ENCODE measurements around the gene RPRD2. TPM values are rescaled to one million over a fixed set of nuclear protein-coding genes. Genes with fewer than 3 reads are reported as not detected.

RPRD2 gene
- total RNA-seq, 1 experiment from 2014 or later: 26.7 TPM

- TF ChIP-seq ZFX (IDR thresholded peaks at IDR 0.05) (no peak), RAD21 (IDR thresholded peaks at IDR 0.05; ENCODE audit: low read depth) (no peak)
These were observed 43.4 kb downstream of the RPRD2 start (continued) for GRCh38 chr1:150407330-150407729.

- no peaks in the 10 kb centered on the region for H3K36me3 ChIP-seq (ENCODE audit: control insufficient read depth in 1 of 2, insufficient read depth in 2 of 2, low read length in 2 of 2)
- peaks cover 80% of the 10 kb centered on the region for H3K79me2 ChIP-seq (ENCODE audit: insufficient read depth, low read length)
- H3K4me1 ChIP-seq (ENCODE audit: control insufficient read depth in 1 of 2, insufficient read depth in 2 of 2, low read length in 2 of 2): peaks cover 11 to 31% of the 10 kb centered on the region in 2 experiments
- no peaks in the 10 kb centered on the region for H4K20me1 ChIP-seq (ENCODE audit: insufficient read depth)
- H3K9me3 ChIP-seq (ENCODE audit: control insufficient read depth in 1 of 2, insufficient read depth in 1 of 2, low read depth in 1 of 2, low read length in 2 of 2): no peaks in the 10 kb centered on the region
- ChIA-PET CTCF (no interaction called here), POLR2A (no interaction called here), RAD21 (ENCODE audit: low non-redundant PET in 1 of 2, low total read pairs in 2 of 2, uncharacterized antibody in 2 of 2, unreplicated experiment in 2 of 2) (no interaction called here)
- no peak overlapping the region for H3K9ac ChIP-seq (ENCODE audit: low read length)
- no peak for TF ChIP-seq EZH2 (IDR thresholded peaks at IDR 0.05)
- TF ChIP-seq ZBTB33 (IDR thresholded peaks at IDR 0.05; ENCODE audit: extremely low read depth, insufficient replicate concordance, low read length): no peak
- TF ChIP-seq CEBPB (IDR thresholded peaks at IDR 0.05; ENCODE audit: low read depth): no peak
- no peak for TF ChIP-seq FOSL1 (IDR thresholded peaks at IDR 0.05; ENCODE audit: low read depth)
- TF ChIP-seq MAX (IDR thresholded peaks at IDR 0.05): no peak
- TF ChIP-seq POLR2A (IDR thresholded peaks at IDR 0.05; ENCODE audit: borderline replicate concordance, extremely low read depth, insufficient read depth, insufficient read length): no peak
- H3K4me2 ChIP-seq (ENCODE audit: low read length): no peak overlapping the region
- ATAC-seq: no peak
- intact Hi-C loops (cut with micrococcal nuclease): no loop called here
- no peak overlapping the region for H3K4me3 ChIP-seq (replicated peaks in 1 of 2; ENCODE audit: low read depth in 1 of 2, low read length in 2 of 2)
- no peaks in the 10 kb centered on the region for H3K27me3 ChIP-seq (ENCODE audit: insufficient read depth, low read length)
- no TSS peak for BruUV-seq (replicated peaks)
- no peak overlapping the region for H2AFZ ChIP-seq (ENCODE audit: low read depth, low read length, poor library complexity, severe bottlenecking)
- no peaks in the 10 kb centered on the region for H3K9me2 ChIP-seq (ENCODE audit: insufficient read depth)
- H3K27ac ChIP-seq (ENCODE audit: low read depth, low read length): no peak overlapping the region
- no peak for DNase-seq (ENCODE audit: low read depth, low spot score)
These were observed 44.9 kb downstream of the RPRD2 start for GRCh38 chr1:150408800-150409199.
